Stimulated activated CD4-positive, alpha-beta T cell treated with anti-CD3 and anti-CD28 coated beads, Interleukin-15, amount 100 ng/mL, for 24 hours (primary cell): ENCODE measurements around the gene SH3RF3.

Experiments
- DNase-seq: peaks from one replicate; pipeline ENCODE4 v3.0.0-alpha.2; 2020

Gene SH3RF3

DNA sequence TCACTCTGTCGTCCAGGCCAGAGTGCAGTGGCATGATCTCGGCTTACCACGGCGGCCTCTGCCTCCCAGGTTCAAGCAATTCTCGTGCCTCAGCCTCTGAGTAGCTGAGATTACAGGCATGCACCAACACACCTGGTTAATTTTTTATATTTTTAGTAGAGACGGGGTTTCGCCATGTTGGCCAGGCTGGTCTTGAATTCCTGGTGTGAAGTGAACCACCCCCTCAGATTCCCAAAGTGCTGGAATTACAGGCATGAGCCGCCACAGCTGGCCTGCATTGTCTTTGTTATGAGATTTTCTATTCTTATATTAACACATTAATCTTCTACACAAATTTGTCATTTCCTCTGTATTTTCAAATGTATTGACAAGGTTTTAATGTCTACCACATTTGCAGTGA lies 409.5 kb downstream of the SH3RF3 start:
- DNase-seq, result no peak

DNA sequence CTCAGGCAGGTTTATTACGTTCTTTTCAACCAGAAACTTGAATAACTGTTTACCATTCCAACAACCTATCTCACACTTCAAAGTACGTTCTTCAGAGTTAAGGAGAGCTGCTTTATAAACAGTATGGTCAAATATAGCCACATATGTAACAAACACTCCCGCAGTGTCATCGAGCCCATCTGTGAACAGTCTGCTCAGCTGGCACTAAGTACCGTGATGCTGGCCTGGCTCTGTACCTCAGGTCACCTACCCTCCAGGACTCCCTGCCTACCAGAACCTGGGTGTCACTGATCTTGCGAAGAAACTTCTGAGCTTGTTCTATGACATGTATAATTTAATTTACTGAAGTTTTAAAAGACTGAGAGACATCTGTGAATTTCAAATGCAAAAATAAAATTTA lies 413.4 kb downstream of the SH3RF3 start:
- no peak for DNase-seq

GRCh38 chr2:109545828-109546713 lies 417.1 kb downstream of the SH3RF3 start:
- DNase-seq, result peak; percentile 72

- DNase-seq, result no peak
These were observed 418.3 kb downstream of the SH3RF3 start for GRCh38 chr2:109547280-109547679.

- no peak for DNase-seq
These were observed 420.1 kb downstream of the SH3RF3 start for GRCh38 chr2:109549016-109549590.
